SU-DHL-6 (cell line): Measurements from ENCODE around the gene NFIX.

Experiments used
- CTCF ChIP-seq: fragments of 200-600 bp; sonication (generic); IDR thresholded peaks from one replicate; pipeline ENCODE4 v1.5.1; 2017; ENCODE audit warnings: antibody characterized with exemption, mild to moderate bottlenecking, low read length, moderate library complexity; ENCODE audit not compliant: insufficient read depth, poor library complexity, severe bottlenecking
- EZH2phosphoT487 ChIP-seq: fragments of 200-600 bp; sonication (generic), shearing (Covaris generic); conservative IDR thresholded peaks from 2 replicates; pipeline ENCODE4 v1.6.1; 2018; ENCODE audit warnings: mild to moderate bottlenecking, antibody characterized with exemption, low read length, moderate library complexity, mixed read lengths

- no peak for TF ChIP-seq CTCF
- no peak for TF ChIP-seq EZH2phosphoT487
These were observed 71.0 kb downstream of the NFIX start for GRCh38 chr19:13066226-13066625.
